ENCODE results near the gene SYCP2.

The SYCP2 gene

DNA sequence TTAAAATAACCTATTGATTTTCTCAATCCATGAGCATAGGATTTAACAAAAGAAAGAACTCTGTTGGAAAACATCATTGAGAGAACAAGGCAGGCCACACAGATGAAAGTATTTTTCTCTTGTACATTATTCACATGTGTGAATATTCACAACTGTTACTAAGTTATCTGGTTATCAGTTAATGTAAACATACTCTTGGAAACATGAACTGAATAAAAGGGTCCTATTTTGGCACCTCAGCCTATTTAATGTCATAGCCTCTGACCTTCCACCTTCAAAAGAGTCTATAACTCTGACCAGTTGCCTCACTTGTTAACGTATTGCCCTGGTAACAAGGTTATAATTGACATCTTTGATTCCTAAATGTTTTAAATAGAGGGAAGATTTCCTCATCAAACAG, 8.1 kb downstream of the SYCP2 start:
- peak overlapping the region; percentile 60 for H3K27ac ChIP-seq

DNA sequence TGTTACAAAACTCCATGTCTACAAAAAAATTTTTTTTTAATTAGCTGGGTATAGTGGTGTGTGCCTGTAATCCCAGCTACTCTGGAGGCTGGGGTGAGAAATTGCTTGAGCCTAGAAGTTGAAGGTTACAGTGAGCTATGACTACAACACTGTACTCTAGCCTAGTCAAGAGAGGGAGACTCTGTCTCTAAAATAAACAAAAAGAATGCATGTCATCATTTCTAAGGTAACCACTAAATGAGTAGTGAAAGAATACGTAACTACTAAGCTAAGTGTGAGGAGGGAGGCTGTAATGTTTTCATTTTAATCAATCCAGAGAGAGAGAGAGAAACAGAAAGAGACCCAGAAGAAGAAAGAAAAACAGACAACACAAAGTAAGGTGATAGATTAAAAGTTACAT, 9.9 kb downstream of the SYCP2 start:
- TF ChIP-seq ZFX (IDR thresholded peaks at IDR 0.05; ENCODE audit: borderline replicate concordance), result no peak
- TF ChIP-seq, protein P1, sequence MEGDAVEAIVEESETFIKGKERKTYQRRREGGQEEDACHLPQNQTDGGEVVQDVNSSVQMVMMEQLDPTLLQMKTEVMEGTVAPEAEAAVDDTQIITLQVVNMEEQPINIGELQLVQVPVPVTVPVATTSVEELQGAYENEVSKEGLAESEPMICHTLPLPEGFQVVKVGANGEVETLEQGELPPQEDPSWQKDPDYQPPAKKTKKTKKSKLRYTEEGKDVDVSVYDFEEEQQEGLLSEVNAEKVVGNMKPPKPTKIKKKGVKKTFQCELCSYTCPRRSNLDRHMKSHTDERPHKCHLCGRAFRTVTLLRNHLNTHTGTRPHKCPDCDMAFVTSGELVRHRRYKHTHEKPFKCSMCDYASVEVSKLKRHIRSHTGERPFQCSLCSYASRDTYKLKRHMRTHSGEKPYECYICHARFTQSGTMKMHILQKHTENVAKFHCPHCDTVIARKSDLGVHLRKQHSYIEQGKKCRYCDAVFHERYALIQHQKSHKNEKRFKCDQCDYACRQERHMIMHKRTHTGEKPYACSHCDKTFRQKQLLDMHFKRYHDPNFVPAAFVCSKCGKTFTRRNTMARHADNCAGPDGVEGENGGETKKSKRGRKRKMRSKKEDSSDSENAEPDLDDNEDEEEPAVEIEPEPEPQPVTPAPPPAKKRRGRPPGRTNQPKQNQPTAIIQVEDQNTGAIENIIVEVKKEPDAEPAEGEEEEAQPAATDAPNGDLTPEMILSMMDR (IDR thresholded peaks at IDR 0.05), result no peak
- H3K27ac ChIP-seq, result no peak overlapping the region

More for the DNA sequence above, 8.1 kb downstream of the SYCP2 start:
- TF ChIP-seq, protein P1 (IDR thresholded peaks at IDR 0.05), result no peak
- TF ChIP-seq ZFX (IDR thresholded peaks at IDR 0.05; ENCODE audit: borderline replicate concordance), result no peak

DNA sequence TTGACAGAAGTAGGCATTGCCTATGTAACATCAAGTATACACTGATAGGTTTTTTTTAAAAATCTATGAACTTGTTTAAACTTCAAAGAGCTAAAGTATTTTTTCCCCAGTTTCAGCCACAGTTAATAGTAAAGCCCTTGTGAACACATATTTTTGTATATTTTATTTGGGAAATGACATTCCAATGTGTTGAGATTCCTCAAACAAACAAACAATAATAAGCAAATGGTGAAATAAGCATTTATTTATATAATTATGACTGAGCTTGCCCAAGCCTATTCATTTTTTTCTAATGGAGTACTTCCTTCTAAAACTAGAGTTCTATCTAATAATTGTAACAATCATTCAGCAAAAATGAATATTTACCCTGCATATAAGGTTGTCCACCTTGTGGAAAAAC, 12.5 kb downstream of the SYCP2 start:
- no peak for TF ChIP-seq ZFX (IDR thresholded peaks at IDR 0.05; ENCODE audit: borderline replicate concordance)
- TF ChIP-seq, protein P1 (IDR thresholded peaks at IDR 0.05), result no peak
- no peak overlapping the region for H3K27ac ChIP-seq

DNA sequence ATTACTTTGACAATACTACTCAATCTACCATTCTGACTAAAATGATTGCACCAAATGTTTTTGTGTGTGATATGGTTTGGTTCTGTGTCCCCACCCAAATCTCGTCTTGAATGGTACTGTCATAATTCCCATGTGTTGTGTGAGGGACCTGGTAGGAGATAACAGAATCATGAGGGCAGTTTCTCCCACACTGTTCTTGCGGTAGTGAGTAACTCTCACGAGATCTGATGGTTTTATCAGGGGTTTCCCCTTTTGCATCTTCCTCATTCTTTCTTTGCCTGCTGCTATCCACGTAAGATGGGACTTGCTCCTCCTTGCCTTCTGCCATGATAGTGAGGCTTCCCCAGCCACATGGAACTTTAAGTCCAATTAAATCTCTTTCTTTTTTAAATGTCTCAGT, 20.8 kb downstream of the SYCP2 start:
- no peak overlapping the region for H3K27ac ChIP-seq
- TF ChIP-seq ZFX (IDR thresholded peaks at IDR 0.05; ENCODE audit: borderline replicate concordance), result no peak
- TF ChIP-seq, protein P1 (IDR thresholded peaks at IDR 0.05), result no peak

DNA sequence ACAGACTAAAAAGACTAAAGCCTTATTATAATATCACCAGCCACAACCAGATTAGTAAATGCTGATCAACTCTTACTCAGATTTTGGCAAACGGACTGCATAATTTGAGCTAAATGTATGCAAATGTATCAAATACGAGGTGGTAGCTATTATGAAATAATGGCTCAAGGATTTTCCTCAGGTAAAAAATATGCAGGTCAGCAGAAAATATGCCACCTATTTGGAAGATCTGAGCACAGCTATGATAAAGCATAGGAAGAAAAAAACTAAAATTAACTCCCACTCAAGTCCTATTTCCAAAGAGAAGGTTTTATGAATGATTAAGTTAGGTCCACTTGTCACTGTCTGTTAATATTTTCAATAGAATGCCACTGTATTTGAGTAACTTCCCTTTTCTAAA, 22.4 kb downstream of the SYCP2 start:
- H3K27ac ChIP-seq, result no peak overlapping the region
- TF ChIP-seq, protein P1 (IDR thresholded peaks at IDR 0.05), result no peak
- TF ChIP-seq ZFX (IDR thresholded peaks at IDR 0.05; ENCODE audit: borderline replicate concordance), result no peak

DNA sequence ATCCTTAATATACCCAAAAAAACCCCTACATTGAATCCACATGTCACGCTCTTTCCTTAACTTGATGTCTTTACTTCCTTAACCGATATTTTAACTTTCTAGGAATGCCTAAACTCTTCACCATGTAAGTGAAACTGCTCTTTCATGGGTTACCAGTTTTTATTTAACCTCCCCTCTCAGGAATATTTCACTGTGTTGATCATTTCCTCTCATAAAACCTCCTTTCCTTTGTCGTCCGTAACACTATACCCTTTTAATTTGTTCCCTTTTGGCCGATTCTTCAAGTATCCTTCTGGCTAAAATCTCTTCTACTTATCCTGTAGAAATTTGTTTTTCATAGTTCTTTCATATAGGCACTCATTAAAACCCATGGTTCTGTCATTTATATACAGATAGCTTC, 24.6 kb downstream of the SYCP2 start:
- no peak overlapping the region for H3K27ac ChIP-seq
- TF ChIP-seq, protein P1 (IDR thresholded peaks at IDR 0.05), result no peak
- no peak for TF ChIP-seq ZFX (IDR thresholded peaks at IDR 0.05; ENCODE audit: borderline replicate concordance)

DNA sequence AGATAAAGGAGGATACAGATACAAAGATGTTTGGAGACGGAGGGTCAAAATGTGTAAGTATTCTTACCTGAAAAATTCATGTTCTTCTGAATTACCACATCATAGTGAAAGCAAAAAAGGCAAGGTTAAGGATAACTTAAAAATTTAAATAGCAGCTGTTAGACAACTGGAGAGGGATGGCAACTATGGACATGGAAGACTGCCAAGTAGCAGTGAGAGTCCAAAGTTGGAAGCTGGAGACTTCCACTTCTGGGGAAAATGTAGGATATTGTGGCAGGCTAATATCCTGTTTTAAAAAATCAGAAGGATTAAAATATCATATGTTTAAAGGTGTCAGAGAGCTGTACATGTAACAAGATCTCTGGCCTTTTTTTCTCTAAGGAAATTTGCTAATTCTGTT, 29.8 kb downstream of the SYCP2 start:
- H3K27ac ChIP-seq, result no peak overlapping the region
- TF ChIP-seq, protein P1 (IDR thresholded peaks at IDR 0.05), result no peak
- TF ChIP-seq ZFX (IDR thresholded peaks at IDR 0.05; ENCODE audit: borderline replicate concordance), result no peak

Data from 22Rv1 (cell line).